CD4-positive, alpha-beta T cell treated with Interleukin-1 beta for 1 hour (primary cell): ENCODE measurements around the gene RASL10B.
A peak's percentile ranks its signal among the peaks of the same experiment; 100 is the strongest.
"Not testable (repeated sequence)": the region's sequence is repeated elsewhere in the genome, so short reads cannot be mapped to it uniquely, and the experiment has no call there.

Experiments used
- DNase-seq, 2 donors: peaks; one replicate each; pipeline ENCODE4 v3.0.0-alpha.2; 2020 to 2022

RASL10B gene, protein sequence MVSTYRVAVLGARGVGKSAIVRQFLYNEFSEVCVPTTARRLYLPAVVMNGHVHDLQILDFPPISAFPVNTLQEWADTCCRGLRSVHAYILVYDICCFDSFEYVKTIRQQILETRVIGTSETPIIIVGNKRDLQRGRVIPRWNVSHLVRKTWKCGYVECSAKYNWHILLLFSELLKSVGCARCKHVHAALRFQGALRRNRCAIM

GRCh38 chr17:35731239-35731916 is at the start of gene RASL10B:
Gene RASL10B, plus strand, starts transcription at chr17:35731639. Its CDS starts 3,546 bp downstream, at chr17:35735185.
- DNase-seq, result peak; percentile 15 to 30

DNA sequence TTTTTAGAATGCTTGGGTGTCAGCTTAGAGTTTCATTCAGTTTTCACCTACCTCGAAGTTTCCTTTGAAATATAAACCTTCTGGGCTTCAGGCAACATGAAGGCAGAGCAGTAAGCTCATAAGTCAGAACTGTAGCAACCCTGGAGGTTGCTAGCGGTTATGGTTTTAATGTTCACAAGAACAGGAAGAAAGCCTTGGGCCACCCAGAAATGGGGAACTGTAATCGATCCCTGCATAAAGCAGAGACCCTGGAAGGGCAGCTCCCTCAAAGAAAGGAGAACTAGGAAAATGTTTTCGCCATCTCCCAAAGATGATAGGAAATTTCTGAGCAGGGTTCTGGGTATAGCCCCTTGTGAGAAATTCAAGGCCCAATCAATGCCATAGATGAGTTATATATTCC is 47.8 kb upstream of the RASL10B start:
- no peak for DNase-seq

DNA sequence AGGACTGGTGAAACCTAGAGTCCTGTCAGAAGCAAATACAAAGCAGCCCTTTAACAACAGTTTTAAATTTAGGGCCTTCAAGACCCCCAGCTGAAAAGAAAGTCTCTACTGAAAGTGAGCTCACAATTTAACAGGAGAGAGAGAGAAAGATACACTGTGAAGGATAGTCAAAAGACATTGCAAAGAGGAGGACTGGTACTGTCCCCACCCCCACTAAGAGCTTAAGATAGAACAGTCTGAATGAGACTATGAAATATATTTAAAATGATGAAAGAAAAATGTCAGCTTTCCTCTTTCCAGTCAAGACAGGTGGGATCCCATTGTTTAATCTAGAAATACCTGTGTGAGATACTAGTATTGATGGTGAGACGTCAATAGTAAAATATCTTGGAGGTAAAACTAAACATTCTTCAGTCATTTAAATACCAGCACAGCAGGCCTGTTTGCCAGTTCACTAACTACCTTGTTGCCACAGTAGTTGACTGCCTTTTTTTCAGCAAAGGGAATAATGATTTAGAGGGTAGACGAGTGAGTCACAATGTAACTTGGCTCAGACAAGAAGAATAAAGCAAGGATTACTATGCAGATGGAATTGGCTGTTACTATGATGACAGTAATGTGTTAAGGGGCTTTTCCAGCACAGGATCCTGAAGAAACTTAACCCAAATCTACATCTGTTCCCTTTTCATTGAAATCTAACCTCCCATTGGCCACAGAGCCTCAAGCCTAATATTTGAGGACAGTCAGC is 47.2 kb upstream of the RASL10B start:
- no peak for DNase-seq

DNA sequence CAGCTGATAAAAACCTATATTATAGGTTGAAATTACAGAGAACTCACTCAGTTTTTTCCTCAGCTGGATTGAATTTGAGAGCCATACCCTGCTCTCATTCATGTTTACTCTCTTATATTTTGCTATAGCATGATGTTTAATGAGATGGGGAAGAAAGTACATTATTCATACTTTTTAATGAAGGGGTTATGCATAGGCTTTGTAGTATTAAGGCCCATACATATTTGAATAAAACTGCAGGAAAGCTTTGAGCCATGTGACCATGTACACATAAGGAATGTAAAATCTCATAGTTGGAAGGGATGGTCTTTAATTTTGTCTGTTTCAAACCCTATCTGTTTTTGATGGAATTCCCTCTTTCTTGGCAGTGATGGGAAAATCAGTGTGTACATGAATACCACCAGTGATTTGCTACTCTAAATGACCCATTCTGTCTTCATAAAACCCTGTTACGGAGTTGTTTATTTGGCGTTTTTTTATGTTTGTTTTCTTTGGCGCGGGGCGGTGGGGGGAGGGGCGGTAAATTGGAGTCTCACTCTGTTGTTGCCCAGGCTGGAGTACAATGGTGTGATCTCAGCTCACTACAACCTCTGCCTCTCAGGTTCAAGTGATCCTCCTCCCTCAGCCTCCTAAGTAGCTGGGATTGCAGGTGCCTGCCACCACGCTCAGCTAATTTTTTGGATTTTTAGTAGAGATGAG is 38.8 kb upstream of the RASL10B start:
- no peak for DNase-seq

GRCh38 chr17:35693662-35694061 is 37.8 kb upstream of the RASL10B start:
- no peak for DNase-seq

DNA sequence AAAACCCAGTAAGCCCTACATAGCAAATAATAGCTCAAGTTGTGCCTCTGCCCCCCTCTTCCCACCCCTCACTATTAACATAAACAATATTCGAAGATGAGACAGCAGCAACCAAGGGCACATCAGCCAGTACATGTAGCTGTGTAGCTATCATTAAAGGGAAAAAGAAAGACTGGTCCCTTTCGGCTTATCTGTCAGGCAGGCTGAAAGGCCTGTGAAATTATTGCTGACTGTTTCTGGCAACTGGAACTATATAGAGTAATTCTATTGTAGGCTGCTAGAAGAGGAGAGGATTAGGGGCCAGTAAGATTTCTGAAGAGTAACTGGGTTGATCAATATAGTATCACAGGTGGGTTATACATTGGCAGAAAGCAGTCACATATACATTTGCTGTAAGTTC is 36.5 kb upstream of the RASL10B start:
- no peak for DNase-seq

GRCh38 chr17:35695613-35696012 is 35.8 kb upstream of the RASL10B start:
- no peak for DNase-seq

DNA sequence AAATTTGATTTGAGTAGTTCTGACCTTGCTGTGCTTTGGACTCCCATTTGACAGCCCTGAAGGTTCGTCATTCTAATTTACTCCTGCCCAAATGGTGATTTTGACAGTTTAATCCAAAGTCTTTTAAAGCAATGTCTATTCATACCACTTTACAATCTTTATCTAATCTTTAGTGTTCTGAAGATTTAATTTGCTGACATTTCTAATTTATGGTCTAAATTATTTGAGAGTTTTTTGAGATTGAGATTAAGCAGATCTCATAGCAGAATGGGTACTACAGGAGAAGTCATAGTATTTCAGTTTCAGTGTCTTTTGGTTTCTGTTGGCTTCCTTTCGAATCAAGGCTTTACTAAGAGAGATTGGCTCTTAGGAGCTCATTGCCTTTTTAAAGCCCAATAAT is 32.6 kb upstream of the RASL10B start:
- no peak for DNase-seq

- no peak for DNase-seq
These were observed 31.3 kb upstream of the RASL10B start for GRCh38 chr17:35700150-35700549.

- no peak for DNase-seq
These were observed 29.9 kb upstream of the RASL10B start for GRCh38 chr17:35701491-35701890.

DNA sequence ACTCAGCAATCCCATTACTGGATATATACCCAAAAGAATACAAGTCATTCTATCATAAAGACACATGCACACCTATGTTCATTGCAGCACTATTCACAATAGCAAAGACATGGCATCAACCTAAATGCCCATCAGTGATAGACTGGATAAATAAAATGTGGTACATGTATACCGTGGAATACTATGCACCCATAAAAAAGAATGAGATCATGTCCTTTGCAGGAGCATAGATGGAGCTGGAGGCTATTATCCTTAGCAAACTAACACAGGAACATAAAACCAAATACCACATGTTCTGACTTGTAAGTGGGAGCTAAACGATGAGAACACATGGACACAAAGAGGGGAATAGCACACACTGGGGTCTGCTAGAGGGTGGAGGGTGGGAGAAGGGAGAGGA is 28.1 kb upstream of the RASL10B start:
- DNase-seq, result not testable (repeated sequence)

DNA sequence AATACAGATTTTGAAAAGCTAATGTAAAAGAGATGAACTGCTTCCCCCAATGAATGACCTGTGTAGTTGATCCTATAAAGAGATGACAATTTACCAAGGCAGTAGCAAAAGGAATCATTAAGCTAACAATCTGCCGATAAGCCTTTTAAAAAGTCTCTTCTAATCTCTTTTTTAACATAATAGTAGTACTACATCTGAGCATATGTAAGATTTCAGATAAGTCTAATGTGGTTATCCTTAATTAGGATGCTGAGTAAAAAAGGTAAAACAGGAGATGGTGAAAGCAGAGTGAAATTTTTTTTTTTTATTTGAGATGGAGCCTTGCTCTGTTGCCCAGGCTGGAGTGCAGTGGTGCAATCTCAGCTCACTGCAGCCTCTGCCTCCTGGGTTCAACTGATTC is 26.2 kb upstream of the RASL10B start:
- no peak for DNase-seq

- DNase-seq, result no peak
These were observed 25.7 kb upstream of the RASL10B start for GRCh38 chr17:35705705-35706104.

DNA sequence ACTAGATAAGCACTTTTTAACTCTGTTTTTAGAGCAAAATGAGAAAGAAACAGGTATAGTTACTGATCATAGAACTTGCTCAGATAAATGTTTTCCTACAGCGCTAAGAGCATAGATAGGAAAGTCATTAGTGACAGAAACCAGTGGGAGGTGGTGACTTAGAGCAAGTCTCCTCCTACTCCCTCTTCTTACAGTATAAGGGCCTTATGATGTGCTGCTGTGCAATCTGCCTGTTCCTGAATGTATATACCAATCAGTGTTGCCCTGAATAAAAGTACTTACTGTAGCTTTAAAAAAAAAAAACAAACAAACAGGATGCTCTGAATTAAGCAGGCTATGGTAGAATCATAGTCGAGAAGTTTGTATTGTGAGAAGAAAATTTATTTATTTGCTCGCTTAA is 23.3 kb upstream of the RASL10B start:
- no peak for DNase-seq

DNA sequence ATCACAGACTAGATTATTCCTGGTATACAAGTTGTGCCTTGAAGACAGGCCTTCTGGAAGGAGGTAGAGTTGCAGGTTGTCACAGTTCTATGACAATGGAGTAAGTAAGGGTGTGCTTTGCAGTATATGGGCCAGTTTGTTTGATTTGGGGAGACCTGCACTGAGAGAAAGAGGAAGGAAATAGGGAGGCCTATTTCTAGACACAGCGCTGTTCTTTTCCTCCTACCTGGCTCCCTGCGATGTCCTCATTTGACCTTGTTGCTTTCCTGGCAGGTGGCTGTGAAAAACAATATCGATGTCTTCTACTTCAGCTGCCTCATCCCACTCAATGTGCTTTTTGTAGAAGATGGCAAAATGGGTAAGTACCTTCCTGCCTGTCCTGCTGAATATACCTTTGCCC is 22.5 kb upstream of the RASL10B start:
- DNase-seq, result peak in 1 of 2 donors; percentile 9

DNA sequence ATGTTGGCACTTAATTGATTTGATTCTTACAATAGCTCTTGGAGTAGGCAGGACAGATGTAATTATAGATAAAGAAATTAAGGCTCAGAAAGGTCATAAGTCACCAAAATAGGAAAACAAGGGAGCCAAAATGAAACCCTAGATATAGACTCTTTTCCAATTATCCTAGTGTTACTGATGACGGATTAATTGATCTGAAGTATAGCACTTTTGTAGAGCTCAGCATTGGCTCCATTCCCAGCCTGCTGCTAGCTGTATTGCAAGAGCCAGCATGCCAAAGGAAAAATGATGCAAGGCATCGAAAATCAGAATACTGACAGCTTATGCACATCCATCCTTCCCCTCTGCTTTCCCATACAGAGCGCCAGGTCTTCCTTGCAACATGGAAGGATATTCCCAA is 21.6 kb upstream of the RASL10B start:
- no peak for DNase-seq

- no peak for DNase-seq
These were observed 20.5 kb upstream of the RASL10B start for GRCh38 chr17:35710950-35711349.

DNA sequence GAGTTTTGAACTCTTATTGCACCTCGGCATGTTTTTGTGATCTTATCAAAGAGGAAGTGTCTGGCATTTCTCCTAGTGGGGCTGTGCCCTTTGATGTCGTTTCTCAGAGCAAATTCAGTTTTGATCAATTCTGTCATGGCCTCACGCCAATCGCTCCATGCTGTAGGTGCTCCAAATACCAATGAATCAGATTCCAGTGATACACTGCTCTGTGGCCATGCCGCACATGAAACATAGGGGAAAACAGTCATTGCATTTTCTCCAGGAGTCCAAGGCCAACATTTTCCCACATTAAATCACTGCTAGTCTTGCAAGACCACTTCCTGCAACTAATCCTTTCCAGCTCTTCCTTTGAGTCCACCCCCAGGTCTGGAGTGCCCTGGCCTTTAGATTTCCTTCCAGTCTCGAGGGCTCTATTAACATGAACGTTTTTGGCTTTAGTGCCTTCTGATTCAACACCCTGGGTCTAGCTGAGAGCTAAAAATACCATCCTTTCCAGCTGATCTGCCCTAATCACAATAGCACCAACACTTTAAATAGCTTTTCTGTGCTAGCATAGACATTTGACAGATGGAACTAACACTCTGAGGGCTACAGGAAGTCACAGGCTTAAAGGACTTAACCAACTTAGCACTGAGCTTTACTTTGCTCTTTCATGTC is 18.2 kb upstream of the RASL10B start:
- DNase-seq, result no peak

GRCh38 chr17:35714988-35715387 is 16.5 kb upstream of the RASL10B start:
- DNase-seq, result no peak

- no peak for DNase-seq
These were observed 16.0 kb upstream of the RASL10B start for GRCh38 chr17:35715416-35715815.

DNA sequence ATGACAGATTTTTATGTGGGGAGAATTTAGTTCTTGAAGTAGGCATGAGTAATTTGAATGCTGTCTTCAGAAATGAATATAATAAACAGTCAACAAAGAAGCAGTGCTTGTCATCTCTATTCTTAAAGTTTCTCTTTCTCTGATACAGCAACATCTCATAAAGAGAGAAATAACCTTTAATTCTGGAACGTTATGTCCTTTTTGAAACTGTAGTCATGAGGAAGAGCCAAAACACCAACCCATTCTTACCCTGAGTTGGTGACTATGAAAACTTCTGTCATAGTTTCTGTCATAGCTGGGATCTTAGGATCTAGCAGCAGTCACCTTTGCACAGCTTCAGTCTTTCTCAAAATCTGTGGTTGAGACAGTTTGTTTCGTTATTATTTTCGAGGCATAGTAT is 15.3 kb upstream of the RASL10B start:
- no peak for DNase-seq

- no peak for DNase-seq
These were observed 14.5 kb upstream of the RASL10B start for GRCh38 chr17:35716897-35717465.

GRCh38 chr17:35717475-35717874 is 14.0 kb upstream of the RASL10B start:
- DNase-seq, result no peak
